H1 (cell line): ENCODE results near the gene MRPL34. TPM values are rescaled to one million over a fixed set of nuclear protein-coding genes. Genes with fewer than 3 reads are reported as not detected.
A peak's percentile ranks its signal among the peaks of the same experiment; 100 is the strongest.

Experiments used
- CTCF ChIA-PET: fragments of 300-600 bp; sonication (Branson Sonifier 250); formaldehyde crosslinking; loops from one replicate; lab custom pipeline; 2021; ENCODE audit not compliant: partially characterized antibody; lab: Charles Lee
- POLR2A ChIA-PET: fragments of 300-600 bp; sonication (Branson Sonifier 250); formaldehyde crosslinking; loops from one replicate; lab custom pipeline; 2021; ENCODE audit warnings: inconsistent platforms; ENCODE audit not compliant: partially characterized antibody; lab: Charles Lee
- DNase-seq, 2 experiments: peaks; one replicate each; pipeline versions ENCODE4 v3.0.0 to v3.0.0-alpha.2; 2010 to 2022; ENCODE audit warnings: low spot score in 2 of 2, low read depth in 1 of 2, mixed read lengths in 1 of 2
- FAIRE-seq: peaks from 2 replicates; lab custom pipeline; 2011; peaks lifted over from hg19 to GRCh38; lab: Jason Lieb, UNC
- H2AFZ ChIP-seq: 2 replicates; pipeline ENCODE4 v1.8.1; 2012; ENCODE audit warnings: low read length, inconsistent platforms
- H2AK5ac ChIP-seq: 2 replicates; pipeline ENCODE4 v1.6.1; 2013; ENCODE audit warnings: low read depth, low read length
- H2BK120ac ChIP-seq: replicated peaks from 2 replicates; pipeline ENCODE3; 2013; ENCODE audit warnings: low read depth, low read length, inconsistent platforms
- H2BK12ac ChIP-seq: 2 replicates; pipeline ENCODE4 v1.6.1; 2013; ENCODE audit warnings: low read depth, low read length
- H2BK15ac ChIP-seq: 2 replicates; pipeline ENCODE4 v1.6.1; 2013; ENCODE audit warnings: low read length
- H2BK20ac ChIP-seq: 2 replicates; pipeline ENCODE4 v1.6.1; 2013; ENCODE audit warnings: low read length
- H2BK5ac ChIP-seq: 2 replicates; pipeline ENCODE4 v1.6.1; 2013; ENCODE audit warnings: low read depth, low read length
- H3K14ac ChIP-seq: 2 replicates; pipeline ENCODE4 v1.6.1; 2013; ENCODE audit warnings: inconsistent platforms; ENCODE audit not compliant: insufficient read length
- H3K18ac ChIP-seq: 2 replicates; pipeline ENCODE4 v1.6.1; 2013; ENCODE audit warnings: low read length; ENCODE audit errors: extremely low read depth
- H3K23ac ChIP-seq: 2 replicates; pipeline ENCODE4 v1.6.1; 2013; ENCODE audit warnings: inconsistent platforms; ENCODE audit not compliant: insufficient read length
- H3K23me2 ChIP-seq: 2 replicates; pipeline ENCODE4 v1.6.1; 2013; ENCODE audit warnings: low read depth, low read length
- H3K27ac ChIP-seq: 2 replicates; pipeline ENCODE4 v1.6.1; 2011; ENCODE audit warnings: low read depth, low read length, inconsistent platforms
- H3K27me3 ChIP-seq, 4 experiments: replicated peaks in 1 of 4; 1 replicate in 1 of 4; 2 replicates in 3 of 4; pipeline versions ENCODE4 v1.6.1 to v1.8.1; 2011 to 2013; ENCODE audit warnings: low read length in 3 of 4, mild to moderate bottlenecking in 3 of 4, inconsistent platforms in 2 of 4, mixed read lengths in 2 of 4, moderate library complexity in 1 of 4; ENCODE audit not compliant: control insufficient read depth in 3 of 4, insufficient read depth in 3 of 4; ENCODE audit errors: extremely low read depth in 1 of 4
- H3K36me3 ChIP-seq, 4 experiments: 2 replicates each; pipeline versions ENCODE4 v1.6.1 to v1.8.1; 2011 to 2013; ENCODE audit warnings: mild to moderate bottlenecking in 4 of 4, low read length in 3 of 4, moderate library complexity in 2 of 4, control low read depth in 1 of 4, inconsistent platforms in 1 of 4; ENCODE audit not compliant: insufficient read depth in 4 of 4, control insufficient read depth in 2 of 4
- H3K4ac ChIP-seq: replicated peaks from 2 replicates; pipeline ENCODE3; 2013; ENCODE audit warnings: low read length, low read depth, mixed read lengths, inconsistent platforms; ENCODE audit not compliant: insufficient read length
- H3K4me1 ChIP-seq, 4 experiments: replicated peaks in 1 of 4; 1 replicate in 1 of 4; 2 replicates in 3 of 4; pipeline versions ENCODE4 v1.6.1 to v1.8.1; 2011 to 2013; ENCODE audit warnings: low read length in 3 of 4, inconsistent platforms in 2 of 4, mixed read lengths in 1 of 4; ENCODE audit not compliant: insufficient read depth in 4 of 4, control insufficient read depth in 3 of 4
- H3K4me2 ChIP-seq, 2 experiments: 2 replicates each; pipeline versions ENCODE4 v1.6.1 to v1.8.1; 2011 to 2013; ENCODE audit warnings: low read depth in 2 of 2, low read length in 2 of 2, control low read depth in 1 of 2, inconsistent platforms in 1 of 2, mild to moderate bottlenecking in 1 of 2; ENCODE audit not compliant: insufficient read depth in 1 of 2
- H3K4me3 ChIP-seq, 4 experiments: fragments of 200-600, 300-600 bp in 1 of 4; sonication (generic), shearing (Covaris generic), sonication (Bioruptor Twin) in 1 of 4; 2 replicates each; pipeline versions ENCODE4 v1.5.1 to v1.8.1; 2011 to 2016; ENCODE audit warnings: low read length in 4 of 4, low read depth in 3 of 4, control low read depth in 2 of 4, inconsistent platforms in 2 of 4, mild to moderate bottlenecking in 2 of 4, mixed read lengths in 1 of 4, moderate library complexity in 1 of 4; ENCODE audit not compliant: insufficient read depth in 2 of 4; ENCODE audit errors: extremely low read depth in 1 of 4
- H3K56ac ChIP-seq: replicated peaks from 2 replicates; pipeline ENCODE3; 2013; ENCODE audit warnings: low read depth, mild to moderate bottlenecking, mixed read lengths, low read length, inconsistent platforms; ENCODE audit not compliant: insufficient read length
- H3K79me1 ChIP-seq: 2 replicates; pipeline ENCODE4 v1.6.1; 2013; ENCODE audit warnings: low read depth, low read length, control low read depth
- H3K79me2 ChIP-seq, 2 experiments: 2 replicates each; pipeline versions ENCODE4 v1.6.1 to v1.8.1; 2012 to 2013; ENCODE audit warnings: low read length in 2 of 2, mild to moderate bottlenecking in 2 of 2, inconsistent platforms in 1 of 2; ENCODE audit not compliant: insufficient read depth in 2 of 2, control insufficient read depth in 1 of 2
- H3K9ac ChIP-seq, 4 experiments: replicated peaks in 1 of 4; 1 replicate in 1 of 4; 2 replicates in 3 of 4; pipeline versions ENCODE4 v1.6.1 to v1.8.1; 2011 to 2013; ENCODE audit warnings: low read depth in 3 of 4, low read length in 3 of 4, control low read depth in 2 of 4, mild to moderate bottlenecking in 2 of 4, moderate library complexity in 2 of 4, inconsistent platforms in 1 of 4; ENCODE audit errors: extremely low read depth in 1 of 4
- H3K9me3 ChIP-seq, 2 experiments: 2 replicates each; pipeline versions ENCODE4 v1.6.1 to v1.8.1; 2012 to 2013; ENCODE audit warnings: mild to moderate bottlenecking in 2 of 2, moderate library complexity in 2 of 2, control low read depth in 1 of 2, inconsistent platforms in 1 of 2, low read depth in 1 of 2, low read length in 1 of 2, mixed read lengths in 1 of 2; ENCODE audit not compliant: insufficient read depth in 2 of 2
- H4K20me1 ChIP-seq, 2 experiments: replicated peaks in 1 of 2; 2 replicates each; pipeline versions ENCODE3 to v1.8.1; 2011 to 2013; ENCODE audit warnings: inconsistent platforms in 2 of 2, low read length in 2 of 2, mild to moderate bottlenecking in 1 of 2; ENCODE audit not compliant: insufficient read depth in 2 of 2, control insufficient read depth in 1 of 2
- H4K5ac ChIP-seq: 2 replicates; pipeline ENCODE4 v1.6.1; 2013; ENCODE audit warnings: low read length, low read depth, mixed read lengths, inconsistent platforms; ENCODE audit not compliant: insufficient read length
- H4K8ac ChIP-seq: 2 replicates; pipeline ENCODE4 v1.8.0; 2013; ENCODE audit warnings: mild to moderate bottlenecking, moderate library complexity, low read length, inconsistent platforms; ENCODE audit not compliant: insufficient read depth; ENCODE audit errors: extremely low read depth
- H4K91ac ChIP-seq: replicated peaks from 2 replicates; pipeline ENCODE3; 2013; ENCODE audit warnings: low read length, mixed read lengths, inconsistent platforms; ENCODE audit not compliant: insufficient read length
- BCL11A ChIP-seq, 2 experiments: IDR thresholded peaks; one replicate each; pipeline ENCODE4 v1.6.1; 2011; ENCODE audit warnings: low read depth in 2 of 2, low read length in 2 of 2, mild to moderate bottlenecking in 2 of 2
- BRCA1 ChIP-seq: IDR thresholded peaks from 2 replicates; pipeline ENCODE4 v1.6.1; 2012; ENCODE audit warnings: low read depth, low read length, improper control_type of control experiment
- CEBPB ChIP-seq: IDR thresholded peaks from 2 replicates; pipeline ENCODE4 v1.6.1; 2012; ENCODE audit warnings: low read depth, low read length
- CHD1 ChIP-seq: IDR thresholded peaks from 2 replicates; pipeline ENCODE4 v1.6.1; 2012; ENCODE audit warnings: low read depth, low read length, improper control_type of control experiment
- EGR1 ChIP-seq: IDR thresholded peaks from 2 replicates; pipeline ENCODE4 v1.6.1; 2011; ENCODE audit warnings: low read depth, low read length, borderline replicate concordance
- EZH2 ChIP-seq: fragments of 200-600 bp; sonication (generic); IDR thresholded peaks from 2 replicates; pipeline ENCODE4 v1.7.1; 2012; ENCODE audit warnings: low read depth, mild to moderate bottlenecking, moderate library complexity, low read length, inconsistent platforms; ENCODE audit not compliant: severe bottlenecking
- GTF2F1 ChIP-seq: IDR thresholded peaks from 2 replicates; pipeline ENCODE4 v1.6.1; 2012; ENCODE audit warnings: low read depth, low read length, improper control_type of control experiment, borderline replicate concordance
- KDM1A ChIP-seq: fragments of 200-600, 300-600 bp; sonication (generic); IDR thresholded peaks from 2 replicates; pipeline ENCODE4 v1.7.1; 2016; ENCODE audit warnings: mild to moderate bottlenecking, low read length, borderline replicate concordance
- SIX5 ChIP-seq: IDR thresholded peaks from 2 replicates; pipeline ENCODE4 v1.6.1; 2011; ENCODE audit warnings: mild to moderate bottlenecking, low read depth, low read length
- SRF ChIP-seq: IDR thresholded peaks from 2 replicates; pipeline ENCODE4 v1.6.1; 2011; ENCODE audit warnings: mild to moderate bottlenecking, low read depth, low read length, moderate library complexity
- WGBS, 2 experiments: shearing (Covaris generic) in 1 of 2; methylation state at CpG; one replicate each; pipeline versions ENCODE4 v1.1.6 to v1.1.7; 2013 to 2015; ENCODE audit warnings: low lambda C conversion rate in 2 of 2, mixed read lengths in 2 of 2, inconsistent platforms in 1 of 2, low coverage in 1 of 2, missing lambda C conversion rate in 1 of 2; ENCODE audit not compliant: insufficient replicate concordance in 2 of 2, insufficient coverage in 1 of 2, insufficient read length in 1 of 2; ENCODE audit errors: extremely low coverage in 1 of 2, missing lambda C conversion rate in 1 of 2; 5-methylcytosine and 5-hydroxymethylcytosine counted together
- polyA plus RNA-seq, 7 experiments: library from polyadenylated mRNA; depleted of rRNA in 3 of 7; stranded (reverse) in 5 of 7; unstranded in 2 of 7; fragments of >200 nt in 5 of 7; fragments of 200-250 nt in 2 of 7; gene quantifications; 1 replicate in 5 of 7; 2 replicates in 1 of 7; 4 replicates in 1 of 7; pipeline versions ENCODE4 v1.2.1 to v1.2.3, GENCODE V29; 2011 to 2013; ENCODE audit warnings: missing spikeins in 2 of 7, mixed read lengths in 2 of 7
- total RNA-seq: library from RNA; stranded (reverse); fragmentation: NEBNext Ultra II Directional; extraction: Animal tissue kit (Norgen Biotek cat#: 25700); gene quantifications from 2 replicates; pipeline ENCODE4 v1.2.1, GENCODE V29; 2021
- TF ChIP-seq, protein P1 (sequence below): IDR thresholded peaks from 2 replicates; pipeline ENCODE4 v1.6.1; 2012; ENCODE audit warnings: inconsistent platforms

The MRPL34 gene
- total and polyA plus RNA-seq, 2 of the 8 experiments (the other 6 are each of a cell fraction or from before 2014, with no cell fraction given), result 91.9 to 99.6 TPM

DNA sequence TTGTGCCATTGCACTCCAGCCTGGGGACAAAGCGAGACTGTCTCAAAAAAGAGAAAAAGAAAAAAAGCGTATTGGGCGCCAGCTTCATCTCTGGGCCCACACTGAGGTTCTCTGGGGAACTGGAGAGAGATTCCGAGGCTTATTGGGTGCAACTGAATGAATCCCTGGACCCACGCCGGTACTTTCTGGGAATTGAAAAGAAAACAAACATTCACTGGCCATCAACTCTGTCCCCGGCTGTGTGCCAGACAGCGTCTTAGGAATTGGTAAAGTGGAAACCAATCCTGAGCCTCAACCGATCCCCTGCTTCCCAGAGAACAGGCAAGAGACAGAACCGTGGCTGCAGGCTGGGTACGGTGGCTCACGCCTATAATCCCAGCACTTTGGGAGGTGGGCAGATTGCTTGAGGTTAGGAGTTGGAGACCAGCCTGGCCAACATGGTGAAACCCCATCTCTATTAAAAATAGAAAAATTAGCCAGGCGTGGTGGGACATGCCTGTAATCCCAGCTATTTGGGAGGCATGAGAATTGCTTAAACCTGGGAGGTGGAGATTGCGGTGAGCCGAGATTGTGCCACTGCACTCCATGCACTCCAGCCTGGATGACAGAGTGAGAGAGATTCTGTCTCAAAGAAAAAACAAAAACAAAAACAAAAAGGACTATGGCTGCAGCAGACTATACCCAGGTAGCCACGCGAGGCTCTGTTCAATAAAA lies 20.4 kb downstream of the MRPL34 start:
- Histone ChIP-seq H2AFZ (no peak overlapping the region), H3K14ac (no peak overlapping the region), H3K27me3 (no peaks in the 10 kb centered on the region; a peak in 1 of 7 replicates), H3K9ac (no peak overlapping the region; a peak in 1 of 7 replicates), H3K27ac (no peak overlapping the region), H2BK12ac (no peak overlapping the region), H4K5ac (no peak overlapping the region), H2BK15ac (no peak overlapping the region), H3K36me3 (peaks cover 0 to 17% (median 6%) of the 10 kb centered on the region in 4 experiments; a peak in 4 of 8 replicates), H3K4me1 (peaks cover 0 to 22% (median 15%) of the 10 kb centered on the region in 4 experiments; a peak in 6 of 7 replicates), H3K4me3 (no peak overlapping the region), H4K20me1 (peaks cover 3 to 9% of the 10 kb centered on the region in 2 experiments), H3K79me1 (peaks cover 2% of the 10 kb centered on the region; the same call in 1 of the 2 replicates), H2BK120ac (no peak overlapping the region), H3K9me3 (no peaks in the 10 kb centered on the region), H2BK20ac (no peak overlapping the region), H2BK5ac (no peak overlapping the region), H4K8ac (peak overlapping the region; percentile 57; the same call in 1 of the 2 replicates), H3K23ac (no peak overlapping the region), H2AK5ac (no peak overlapping the region), H4K91ac (no peak overlapping the region), H3K79me2 (no peaks in the 10 kb centered on the region), H3K56ac (no peak overlapping the region), H3K23me2 (peaks cover 6% of the 10 kb centered on the region; the same call in 1 of the 2 replicates), H3K18ac (no peak overlapping the region), H3K4me2 (peak overlapping the region in 1 of 2 experiments; percentile 72; a peak in 2 of 4 replicates), H3K4ac (no peak overlapping the region)
- ChIA-PET POLR2A (interaction anchor here (0.5 to 17.1 kb wide), 6 partner anchors 12 to 228 kb away, joined by 3 to 329 read pairs (median 4); partner anchors contain the start of genes ABHD8, ANO8, DDA1 and GTPBP3), CTCF (interaction anchor here (0.7 to 3.3 kb wide), 10 partner anchors 9 to 43 kb away, joined by 3 to 13 read pairs (median 4); partner anchors contain the start of genes ANO8, DDA1 and MRPL34)
- 94% methylated on average over 17 of the region's 17 CpGs; no CpG with 5 or more reads in 1 of the 2 experiments for WGBS, 2 experiments
- no peak for DNase-seq
- no peak for FAIRE-seq
- TF ChIP-seq CHD1, result no peak
- no peak for TF ChIP-seq CEBPB
- no peak for TF ChIP-seq EZH2
- TF ChIP-seq, protein P1, sequence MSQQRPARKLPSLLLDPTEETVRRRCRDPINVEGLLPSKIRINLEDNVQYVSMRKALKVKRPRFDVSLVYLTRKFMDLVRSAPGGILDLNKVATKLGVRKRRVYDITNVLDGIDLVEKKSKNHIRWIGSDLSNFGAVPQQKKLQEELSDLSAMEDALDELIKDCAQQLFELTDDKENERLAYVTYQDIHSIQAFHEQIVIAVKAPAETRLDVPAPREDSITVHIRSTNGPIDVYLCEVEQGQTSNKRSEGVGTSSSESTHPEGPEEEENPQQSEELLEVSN, result no peak
- TF ChIP-seq BRCA1, result no peak
- no peak for TF ChIP-seq EGR1
- no peak for TF ChIP-seq GTF2F1
- TF ChIP-seq KDM1A, result no peak
- no peak for TF ChIP-seq SIX5
- no peak for TF ChIP-seq BCL11A (IDR thresholded peaks at IDR 0.05; ENCODE audit: low read depth in 2 of 2, low read length in 2 of 2)
- TF ChIP-seq SRF, result no peak
